DMS 273 treated with DMSO at 0.1 percent for 48 hours (cell line): ENCODE results near the gene DNASE2B.

ENCODE experiments used
- DNase-seq: peaks from one replicate; lab custom pipeline; 2025; lab: John Stamatoyannopoulos, UW

The DNASE2B gene

DNA sequence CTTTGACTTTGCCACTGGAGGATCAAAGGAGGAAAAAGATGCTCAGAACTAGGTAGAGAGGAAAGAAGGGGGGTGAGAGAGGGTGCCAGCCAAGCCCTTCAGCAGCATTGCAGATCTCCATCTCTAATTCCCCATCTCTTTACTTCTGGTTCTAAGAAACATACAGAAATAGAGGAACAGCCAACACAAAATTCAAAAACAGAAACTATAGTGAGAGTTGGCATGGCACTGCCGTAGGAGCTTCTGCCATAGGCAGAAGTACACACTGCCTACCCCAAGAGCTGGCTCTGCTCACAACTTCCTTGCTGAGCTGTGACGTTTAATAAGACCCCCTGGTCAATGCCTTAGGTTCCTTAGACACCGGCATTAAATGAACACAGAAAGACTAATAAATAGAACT, 54.2 kb downstream of the DNASE2B start:
- no peak for DNase-seq

- DNase-seq: no peak
These were observed 63.8 kb downstream of the DNASE2B start for GRCh38 chr1:84462118-84462517.
